Activated gamma-delta T cell (primary cell): ENCODE results near the gene KIRREL3.
"Not testable (repeated sequence)": the region's sequence is repeated elsewhere in the genome, so short reads cannot be mapped to it uniquely, and the experiment has no call there.

Experiments
- DNase-seq: peaks from one replicate; lab custom pipeline; 2025; lab: John Stamatoyannopoulos, UW

The KIRREL3 gene

DNA sequence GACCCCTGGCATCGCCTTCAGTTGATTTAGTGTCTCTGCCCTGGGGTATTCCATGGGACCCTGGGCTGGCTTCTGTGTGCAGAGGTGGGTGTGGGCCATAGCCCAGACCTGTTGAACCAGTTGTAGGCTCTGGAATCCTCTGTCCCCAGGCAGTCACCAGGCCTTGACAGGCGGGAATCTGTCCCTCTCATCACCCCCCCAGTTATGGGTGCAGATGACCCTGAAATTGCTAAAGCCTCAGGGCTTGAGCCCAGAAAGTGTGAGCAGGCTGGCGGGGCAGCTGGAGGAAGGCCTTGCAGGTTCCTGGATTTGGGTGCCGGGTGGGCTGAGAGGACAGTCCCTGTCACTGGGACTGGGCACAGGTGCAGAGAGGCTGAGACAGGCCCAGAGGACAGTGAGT lies 617.9 kb downstream of the KIRREL3 start:
- not testable (repeated sequence) for DNase-seq

DNA sequence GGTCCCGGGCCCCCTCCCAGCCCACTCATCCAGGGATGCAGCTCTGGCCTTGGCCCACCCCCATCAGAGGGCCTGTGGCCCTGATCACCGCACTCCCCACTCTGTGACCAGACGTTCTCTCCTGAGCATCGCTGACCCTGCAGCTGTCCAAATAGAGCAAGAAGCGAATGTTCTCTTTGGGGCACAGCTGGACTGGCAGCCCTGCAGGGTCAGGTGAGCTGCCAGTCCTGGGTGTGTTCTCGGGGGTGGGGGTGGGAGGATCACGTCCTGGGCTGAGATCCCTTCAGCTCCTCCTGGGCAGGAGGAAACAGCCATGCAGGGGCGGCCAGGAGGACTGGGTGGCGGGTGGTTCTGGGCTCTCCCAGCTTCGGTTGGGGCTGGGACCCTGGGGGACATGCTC lies 618.6 kb downstream of the KIRREL3 start:
- DNase-seq: not testable (repeated sequence)

DNA sequence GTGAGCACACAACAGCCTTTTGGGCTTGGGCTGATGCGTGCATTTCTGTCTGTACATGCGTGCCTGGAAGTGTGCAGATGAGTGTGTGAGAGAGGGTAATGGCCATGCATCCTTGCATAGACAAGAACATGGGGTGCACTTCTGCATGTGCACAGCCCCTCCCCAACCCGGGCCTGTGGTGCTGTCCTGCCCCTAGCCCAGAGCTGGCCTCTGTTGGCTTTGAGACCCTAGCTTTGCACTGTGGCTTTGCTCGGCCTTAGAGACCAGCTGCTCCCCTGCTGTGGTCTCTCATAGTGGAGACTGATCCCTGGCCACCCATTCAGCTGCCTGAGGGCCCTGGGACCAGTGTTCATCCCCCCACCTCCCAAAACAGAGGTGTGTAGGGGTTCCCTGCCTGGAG lies 619.7 kb downstream of the KIRREL3 start:
- DNase-seq: no peak

DNA sequence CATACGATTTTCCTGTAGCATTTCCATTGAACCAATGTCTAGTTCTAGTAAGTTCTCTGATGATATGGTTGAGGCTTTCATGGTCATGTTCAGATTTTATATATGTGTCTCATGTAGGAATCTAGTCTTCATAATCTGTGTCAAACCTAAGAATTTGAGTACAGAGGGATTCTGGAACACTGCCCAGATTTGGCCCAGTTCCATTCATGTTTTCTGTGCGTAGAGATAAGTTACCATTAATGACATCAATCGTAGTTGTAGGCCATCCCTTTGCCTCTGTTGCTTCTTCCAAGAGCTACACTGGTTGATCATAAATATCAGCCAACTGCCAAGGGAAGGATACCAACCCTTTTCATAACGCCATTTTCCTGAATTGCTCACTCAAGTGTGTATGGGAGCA lies 621.8 kb downstream of the KIRREL3 start:
- DNase-seq: no peak

DNA sequence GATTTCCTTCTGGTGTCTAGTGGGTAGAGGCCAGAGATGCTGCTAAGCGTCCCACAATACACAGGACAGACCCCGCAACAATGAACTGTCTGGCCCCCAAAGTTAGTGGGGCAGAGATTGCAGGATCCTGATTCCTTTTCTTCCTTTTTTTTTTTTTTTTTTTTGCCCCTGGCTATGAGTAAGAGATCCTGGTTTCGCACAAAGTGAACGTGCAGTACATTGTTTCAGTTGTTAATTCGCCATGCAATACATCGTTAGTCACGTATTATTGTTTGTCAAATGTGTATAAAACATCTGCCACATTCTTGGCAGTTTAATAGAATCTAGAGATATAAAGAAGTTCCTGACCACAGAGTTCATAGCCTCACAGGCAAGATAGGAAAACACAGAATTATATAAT lies 624.8 kb downstream of the KIRREL3 start:
- DNase-seq: no peak

DNA sequence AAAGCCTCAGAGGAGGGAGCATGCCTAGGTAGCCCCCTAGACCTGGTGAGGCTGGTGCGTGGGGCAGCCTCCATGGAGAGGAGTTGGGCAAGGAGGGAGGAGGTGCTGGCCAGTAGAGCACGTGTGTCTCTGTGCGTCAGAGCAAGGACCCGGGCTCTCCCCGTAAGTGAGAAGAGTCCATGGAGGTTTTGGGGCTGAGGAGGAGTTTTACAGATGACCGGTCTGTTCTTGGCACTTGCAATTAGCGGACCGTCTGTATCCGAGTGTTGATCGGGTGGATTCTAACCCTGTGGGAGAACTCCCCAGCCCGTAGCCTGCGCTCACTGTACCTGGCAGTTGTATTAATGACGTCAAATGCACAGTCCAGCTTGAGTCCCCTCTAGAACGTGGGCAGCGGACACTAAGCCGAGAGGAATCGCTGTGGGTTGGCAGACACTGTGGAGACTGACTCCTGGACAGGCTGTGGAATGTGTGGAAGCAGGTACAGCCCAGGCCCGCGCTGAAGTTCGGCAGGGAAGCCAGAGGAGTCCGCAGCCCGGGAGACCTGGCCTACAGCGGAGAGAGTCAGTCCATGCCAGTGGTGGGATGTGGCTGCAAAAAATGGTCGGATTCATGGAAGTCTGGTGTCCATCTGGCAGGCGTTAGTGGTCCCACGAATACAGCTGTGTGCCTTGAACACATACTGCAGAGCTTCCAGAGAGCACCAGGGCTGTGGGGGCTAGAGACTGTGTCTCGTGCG lies 625.8 kb downstream of the KIRREL3 start:
- DNase-seq: not testable (repeated sequence)

DNA sequence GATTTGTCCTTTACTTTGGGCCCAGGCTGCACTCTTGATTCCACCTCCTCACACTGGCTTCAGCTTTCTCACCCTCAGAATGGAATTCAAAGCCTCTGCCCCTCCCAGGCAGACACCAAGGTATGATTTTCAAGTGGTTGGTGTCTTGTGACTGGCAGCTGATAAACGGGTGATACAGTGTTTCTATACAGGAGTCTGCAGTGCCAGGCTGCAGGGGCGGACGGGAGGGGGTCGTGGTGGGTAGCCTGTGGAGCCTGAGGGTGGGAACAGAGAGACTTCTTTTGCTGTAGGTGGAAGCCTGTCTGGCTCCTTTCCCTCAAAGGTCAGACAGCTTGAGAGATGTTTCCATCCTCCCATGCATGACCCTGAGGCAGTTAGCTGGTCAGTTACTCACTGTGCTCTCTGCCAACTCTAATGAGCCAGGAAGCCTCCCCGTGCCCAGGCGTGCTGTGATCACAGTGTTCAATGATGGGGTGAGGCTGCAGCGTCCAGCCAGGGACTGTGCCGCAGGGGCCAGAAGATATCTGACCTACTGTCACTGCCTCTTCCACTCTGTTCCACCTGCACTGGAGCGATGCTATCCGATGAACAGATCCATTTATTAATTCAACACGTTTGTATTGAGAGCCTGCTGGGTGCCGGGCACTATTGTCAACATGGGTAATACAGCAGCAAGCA lies 627.0 kb downstream of the KIRREL3 start:
- not testable (repeated sequence) for DNase-seq
